Activated T-helper 1 cell treated with anti-CD3 and anti-CD28 coated beads, Interleukin-2, amount 50 U/mL, for 16 hours (primary cell): ENCODE data around the gene SAMD4B.
"Not testable (repeated sequence)": the region's sequence is repeated elsewhere in the genome, so short reads cannot be mapped to it uniquely, and the experiment has no call there.

Experiments
- DNase-seq, 2 donors: peaks; one replicate each; pipeline ENCODE4 v3.0.0-alpha.2; 2020; ENCODE audit warnings: low read depth in 1 of 2, low spot score in 1 of 2

The SAMD4B gene

GRCh38 chr19:39363901-39364457 lies 21.8 kb downstream of the SAMD4B start:
- DNase-seq = no peak

GRCh38 chr19:39365531-39365930 lies 23.3 kb downstream of the SAMD4B start:
- DNase-seq = no peak

- no peak for DNase-seq
Measured at GRCh38 chr19:39369200-39369599, 27.0 kb downstream of the SAMD4B start.

GRCh38 chr19:39370735-39371134 lies 28.5 kb downstream of the SAMD4B start:
- DNase-seq = no peak

GRCh38 chr19:39372047-39372802 lies 30.0 kb downstream of the SAMD4B start:
- no peak for DNase-seq

- DNase-seq = no peak
Measured at GRCh38 chr19:39372941-39373340, 30.7 kb downstream of the SAMD4B start.

GRCh38 chr19:39375929-39376328 lies 33.7 kb downstream of the SAMD4B start:
- DNase-seq = no peak

- no peak for DNase-seq
Measured at GRCh38 chr19:39377373-39378362, 35.4 kb downstream of the SAMD4B start.

- not testable (repeated sequence) for DNase-seq
Measured at GRCh38 chr19:39379366-39379765, 37.1 kb downstream of the SAMD4B start.

- DNase-seq = no peak
Measured at GRCh38 chr19:39379865-39380396, 37.7 kb downstream of the SAMD4B start.

- DNase-seq = no peak
Measured at GRCh38 chr19:39380521-39381502, 38.6 kb downstream of the SAMD4B start.

- DNase-seq = no peak
Measured at GRCh38 chr19:39381910-39382611, 39.8 kb downstream of the SAMD4B start.

GRCh38 chr19:39382991-39383828 lies 41.0 kb downstream of the SAMD4B start:
- DNase-seq = no peak

- DNase-seq = no peak
Measured at GRCh38 chr19:39384839-39385568, 42.8 kb downstream of the SAMD4B start.

GRCh38 chr19:39385629-39386411 lies 43.6 kb downstream of the SAMD4B start:
- DNase-seq = no peak

- DNase-seq = no peak
Measured at GRCh38 chr19:39386557-39386956, 44.3 kb downstream of the SAMD4B start.

GRCh38 chr19:39388657-39389056 lies 46.4 kb downstream of the SAMD4B start:
- DNase-seq = no peak
